Activated T-helper 9 cell treated with anti-CD3 and anti-CD28 coated beads, Interleukin-2, amount 50 U/mL, for 16 hours (primary cell): ENCODE results near the gene HGFAC.

Source experiments
- DNase-seq: peaks from one replicate; pipeline ENCODE4 v3.0.0-alpha.2; 2020; ENCODE audit warnings: low read depth

The HGFAC gene

GRCh38 chr4:3441501-3442459 lies at the start of gene HGFAC:
TSS of gene HGFAC (plus strand) at chr4:3441968. CDS start at chr4:3442002, 34 bp downstream.
- DNase-seq: no peak

- no peak for DNase-seq
Observed at GRCh38 chr4:3392321-3392720, 49.4 kb upstream of the HGFAC start.

GRCh38 chr4:3393171-3393570 lies 48.6 kb upstream of the HGFAC start:
- DNase-seq: no peak

- no peak for DNase-seq
Observed at GRCh38 chr4:3396600-3396999, 45.2 kb upstream of the HGFAC start.

GRCh38 chr4:3397128-3397527 lies 44.6 kb upstream of the HGFAC start:
- no peak for DNase-seq

- no peak for DNase-seq
Observed at GRCh38 chr4:3399277-3400194, 42.2 kb upstream of the HGFAC start.

- no peak for DNase-seq
Observed at GRCh38 chr4:3401436-3402171, 40.2 kb upstream of the HGFAC start.

- no peak for DNase-seq
Observed at GRCh38 chr4:3402491-3403347, 39.0 kb upstream of the HGFAC start.

GRCh38 chr4:3403348-3403906 lies 38.3 kb upstream of the HGFAC start:
- DNase-seq: no peak

- no peak for DNase-seq
Observed at GRCh38 chr4:3404546-3404945, 37.2 kb upstream of the HGFAC start.

GRCh38 chr4:3405176-3405575 lies 36.6 kb upstream of the HGFAC start:
- no peak for DNase-seq

GRCh38 chr4:3406021-3406420 lies 35.7 kb upstream of the HGFAC start:
- DNase-seq: no peak

- no peak for DNase-seq
Observed at GRCh38 chr4:3406431-3406830, 35.3 kb upstream of the HGFAC start.

GRCh38 chr4:3407171-3407771 lies 34.5 kb upstream of the HGFAC start:
- DNase-seq: no peak

GRCh38 chr4:3407930-3408792 lies 33.6 kb upstream of the HGFAC start:
- no peak for DNase-seq

- no peak for DNase-seq
Observed at GRCh38 chr4:3408793-3409330, 32.9 kb upstream of the HGFAC start.

- no peak for DNase-seq
Observed at GRCh38 chr4:3409571-3410091, 32.1 kb upstream of the HGFAC start.

- no peak for DNase-seq
Observed at GRCh38 chr4:3410401-3411135, 31.2 kb upstream of the HGFAC start.
